Body of pancreas (tissue), 4 donors: Measurements from ENCODE around the gene EXD1. TPM values are rescaled to one million over a fixed set of nuclear protein-coding genes. Genes with fewer than 3 reads are reported as not detected.

Experiments used
- ATAC-seq: fragments of 150-250 bp; one replicate; pipeline ENCODE4 v1.9.1; 2016
- DNase-seq, 4 donors: peaks; one replicate each; pipeline ENCODE4 v3.0.0-alpha.2; 2019
- H3K27ac ChIP-seq, 4 donors: fragments of 200-600 bp; sonication (generic); 1 replicate in 3 of 4; 2 replicates in 1 of 4; pipeline versions ENCODE4 v1.5.1 to v1.6.1; 2016 to 2019; ENCODE audit warnings: mild to moderate bottlenecking in 1 of 4, mixed read lengths in 1 of 4, moderate library complexity in 1 of 4
- H3K27me3 ChIP-seq, 2 donors: fragments of 200-600 bp; sonication (generic); one replicate each; pipeline ENCODE4 v1.6.0; 2016; ENCODE audit warnings: mild to moderate bottlenecking in 1 of 2
- H3K36me3 ChIP-seq, 2 donors: fragments of 200-600 bp; sonication (generic); replicated peaks in 1 of 2; 2 replicates each; pipeline ENCODE4 v1.5.1; 2016; ENCODE audit warnings: low read depth in 2 of 2; ENCODE audit not compliant: insufficient read depth in 1 of 2
- H3K4me1 ChIP-seq: fragments of 200-600 bp; sonication (generic); one replicate; pipeline ENCODE4 v1.6.0; 2016
- H3K4me3 ChIP-seq, 2 donors: fragments of 200-600 bp; sonication (generic); 1 replicate in 1 of 2; 2 replicates in 1 of 2; pipeline ENCODE4 v1.5.1; 2016 to 2019
- H3K9me3 ChIP-seq, 3 donors: fragments of 200-600 bp; sonication (generic); 1 replicate in 2 of 3; 2 replicates in 1 of 3; pipeline ENCODE4 v1.5.1; 2016
- CTCF ChIP-seq, 7 experiments: fragments of 450-650 bp in 4 of 7; fragments of 200-600 bp in 3 of 7; sonication (generic) in 3 of 7; IDR thresholded peaks; one replicate each; pipeline ENCODE4 v1.5.1; 2016 to 2019; ENCODE audit warnings: antibody characterized with exemption in 7 of 7
- POLR2A ChIP-seq, 3 donors: fragments of 450-650 bp; IDR thresholded peaks; one replicate each; pipeline ENCODE4 v1.6.1; 2016; ENCODE audit warnings: antibody characterized with exemption in 3 of 3, mild to moderate bottlenecking in 2 of 3
- WGBS, 2 donors: methylation state at CpG; one replicate each; pipeline ENCODE4 v1.1.5; 2017; 5-methylcytosine and 5-hydroxymethylcytosine counted together
- intact Hi-C: fragments of 100-400 bp; cut with DNase I; formaldehyde crosslinking; loops from one replicate; pipeline ENCODE4 v1.15.1; 2023
- total RNA-seq, 2 donors: library from RNA; depleted of rRNA; stranded (reverse); fragments of >200 nt; gene quantifications; one replicate each; pipeline ENCODE4 v1.1.0, GENCODE V29; 2016

EXD1 gene
- not detected for total RNA-seq

DNA sequence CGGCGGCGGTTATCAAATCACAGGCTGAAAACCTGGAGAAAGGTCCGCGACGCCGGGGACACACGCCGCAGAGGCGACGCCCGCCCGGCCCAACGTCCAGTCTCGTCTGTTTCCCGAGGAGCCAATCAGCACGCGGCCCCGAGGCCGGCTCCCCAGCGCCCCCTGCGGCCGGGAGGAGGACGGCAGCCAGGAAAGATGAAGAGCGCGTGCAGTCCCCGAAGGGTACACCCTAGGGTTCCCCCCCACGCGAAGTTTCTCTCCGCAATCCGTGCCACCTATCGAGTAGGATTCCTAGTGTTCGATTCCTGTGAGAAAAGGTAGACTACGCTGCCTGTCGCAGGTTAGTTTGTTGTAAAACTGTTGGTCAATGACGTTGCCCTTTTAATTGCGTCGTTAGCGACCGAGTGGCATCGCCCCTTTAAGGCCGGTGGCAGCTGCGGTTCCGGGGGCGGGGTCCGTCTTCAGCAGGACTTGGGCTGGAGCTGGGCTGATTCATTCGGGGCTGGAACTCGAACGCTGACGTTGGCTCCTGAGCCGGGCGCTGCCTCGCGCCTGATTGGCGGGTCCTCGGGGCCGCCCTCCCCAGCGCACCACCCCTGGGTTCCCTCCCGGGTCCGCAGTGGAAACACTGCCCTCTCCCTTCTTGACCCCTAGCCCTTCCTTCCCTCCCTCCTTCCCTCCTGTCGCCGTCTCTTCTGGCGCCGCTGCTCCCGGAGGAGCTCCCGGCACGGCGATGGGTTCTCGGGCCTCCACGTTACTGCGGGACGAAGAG is at the start of gene EXD1, which contains the start of gene CHP1:
Gene EXD1, minus strand, starts transcription at position 108 of the 772 bp plus-strand sequence. CDS start 4,182 bp downstream, outside the sequence.
Gene CHP1, plus strand, starts transcription at position 619 of the 772 bp plus-strand sequence. Its CDS starts 115 bp downstream, at position 734.
- H3K27ac ChIP-seq = peak within 1 kb of the TSS; percentile 83 to 99 (median 90)
- 1% methylated on average over 39 to 70 of the region's 72 CpGs for WGBS, 2 donors
- DNase-seq (peak; percentile 99), ATAC-seq (peak; percentile 95)
- H3K27me3 ChIP-seq = no peaks in the 10 kb centered on the region
- TF ChIP-seq POLR2A (IDR thresholded peaks at IDR 0.05) (peak; percentile 88 to 95 (median 93)), CTCF (IDR thresholded peaks at IDR 0.05) (peak; percentile 82 to 97 (median 91))
- H3K4me3 ChIP-seq = peak within 1 kb of the TSS; percentile 56 to 67
- H3K36me3 ChIP-seq = no peaks in the 10 kb centered on the region
- H3K9me3 ChIP-seq = no peaks in the 10 kb centered on the region
- intact Hi-C loops = no loop called here
- H3K4me1 ChIP-seq = peaks cover 28% of the 10 kb centered on the region

DNA sequence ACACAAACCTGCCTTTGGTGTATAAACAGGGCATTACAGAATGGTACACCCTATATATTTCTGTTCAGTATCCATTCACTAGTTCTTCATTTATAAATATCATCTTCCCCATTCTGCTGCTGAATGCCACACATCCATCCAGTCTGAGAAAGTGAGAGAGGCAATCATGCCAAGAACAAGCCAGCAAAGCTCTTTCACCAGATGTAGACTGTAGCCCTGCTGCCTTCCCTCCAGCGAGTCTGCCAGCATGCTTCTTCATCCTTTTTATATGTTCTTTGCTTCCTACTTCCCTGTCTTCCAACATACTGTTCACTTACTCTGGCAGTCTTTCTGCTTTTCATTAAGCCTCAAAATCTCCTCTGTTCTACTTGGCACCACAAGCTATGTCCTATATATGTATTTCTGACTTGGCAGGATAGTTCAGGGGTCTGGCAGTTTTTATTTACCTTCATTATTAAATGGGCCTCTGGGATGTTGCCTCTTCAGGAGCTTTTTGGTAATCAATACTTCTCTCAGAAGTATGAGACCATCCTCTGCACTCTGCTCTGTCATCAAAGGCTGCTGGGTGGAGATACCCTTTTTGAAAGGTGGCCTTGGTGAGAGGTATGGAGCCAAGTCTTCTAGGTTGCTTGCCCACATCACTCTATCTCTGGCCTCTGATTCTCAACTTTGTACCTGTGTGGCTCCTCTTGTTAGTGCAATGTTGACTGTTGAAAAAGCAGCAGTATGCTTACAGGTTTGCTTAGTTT is 49.2 kb upstream of the EXD1 start:
- ATAC-seq (no peak), DNase-seq (no peak)
- Histone ChIP-seq H3K4me3 (no peak overlapping the region), H3K36me3 (peaks cover 0 to 8% of the 10 kb centered on the region in 2 donors), H3K4me1 (peaks cover 4% of the 10 kb centered on the region), H3K9me3 (no peaks in the 10 kb centered on the region), H3K27me3 (no peaks in the 10 kb centered on the region), H3K27ac (no peak overlapping the region)
- WGBS, 2 donors = 85 to 90% methylated on average over 1 of the region's 1 CpG
- intact Hi-C loops = no loop called here
- TF ChIP-seq CTCF (IDR thresholded peaks at IDR 0.05) (no peak), POLR2A (IDR thresholded peaks at IDR 0.05) (no peak)

- no peak for DNase-seq
- no peak for TF ChIP-seq POLR2A (IDR thresholded peaks at IDR 0.05)
- TF ChIP-seq CTCF (IDR thresholded peaks at IDR 0.05) = no peak
- Histone ChIP-seq H3K4me3 (no peak overlapping the region), H3K4me1 (peaks cover 3% of the 10 kb centered on the region), H3K36me3 (peaks cover 0 to 8% of the 10 kb centered on the region in 2 donors), H3K9me3 (no peaks in the 10 kb centered on the region), H3K27me3 (no peaks in the 10 kb centered on the region), H3K27ac (no peak overlapping the region)
- intact Hi-C loops = no loop called here
- ATAC-seq = no peak
- 92 to 98% methylated on average over 3 of the region's 3 CpGs for WGBS, 2 donors
These were observed 47.8 kb upstream of the EXD1 start for GRCh38 chr15:41278319-41278718.

- intact Hi-C loops = no loop called here
These were observed 46.3 kb upstream of the EXD1 start for GRCh38 chr15:41276831-41277230.

More at GRCh38 chr15:41276831-41277230, 46.3 kb upstream of the EXD1 start:
- no peaks in the 10 kb centered on the region for H3K9me3 ChIP-seq
- no peaks in the 10 kb centered on the region for H3K27me3 ChIP-seq
- TF ChIP-seq POLR2A (IDR thresholded peaks at IDR 0.05) = no peak
- TF ChIP-seq CTCF (IDR thresholded peaks at IDR 0.05) = no peak
- peaks cover 4 to 10% of the 10 kb centered on the region in 2 donors for H3K36me3 ChIP-seq
- no peaks in the 10 kb centered on the region for H3K4me1 ChIP-seq
- no peak for DNase-seq
- no peak for ATAC-seq
- no peak overlapping the region for H3K4me3 ChIP-seq
- no peak overlapping the region for H3K27ac ChIP-seq
